ENCODE measurements around the gene GPR162.

Gene GPR162

GRCh38 chr12:6787309-6787708 lies 34.3 kb upstream of the GPR162 start:
- no peak for DNase-seq (ENCODE audit: low read depth in 2 of 2, low spot score in 1 of 2)

- no peak for DNase-seq (ENCODE audit: low read depth in 2 of 2, low spot score in 1 of 2)
Measured at GRCh38 chr12:6788972-6789924, 32.4 kb upstream of the GPR162 start, which contains the start of gene CD4. Gene CD4 (plus strand): TSS chr12:6789528. CDS start chr12:6800139, 10,611 bp downstream.

GRCh38 chr12:6790496-6791150 lies 31.0 kb upstream of the GPR162 start:
- no peak for DNase-seq (ENCODE audit: low read depth in 2 of 2, low spot score in 1 of 2)

GRCh38 chr12:6791931-6792520 lies 29.6 kb upstream of the GPR162 start:
- DNase-seq (ENCODE audit: low read depth in 2 of 2, low spot score in 1 of 2), result no peak

- no peak for DNase-seq (ENCODE audit: low read depth in 2 of 2, low spot score in 1 of 2)
Measured at GRCh38 chr12:6792522-6793201, 29.0 kb upstream of the GPR162 start.

- DNase-seq (ENCODE audit: low read depth in 2 of 2, low spot score in 1 of 2), result no peak
Measured at GRCh38 chr12:6795088-6795487, 26.5 kb upstream of the GPR162 start.

GRCh38 chr12:6796576-6796975 lies 25.0 kb upstream of the GPR162 start:
- DNase-seq (ENCODE audit: low read depth in 2 of 2, low spot score in 1 of 2), result no peak

- DNase-seq (ENCODE audit: low read depth in 2 of 2, low spot score in 1 of 2), result no peak
Measured at GRCh38 chr12:6799147-6799546, 22.5 kb upstream of the GPR162 start.

- DNase-seq (ENCODE audit: low read depth in 2 of 2, low spot score in 1 of 2), result no peak
Measured at GRCh38 chr12:6807170-6807569, 14.5 kb upstream of the GPR162 start.

GRCh38 chr12:6809056-6809455 lies 12.6 kb upstream of the GPR162 start:
- no peak for DNase-seq (ENCODE audit: low read depth in 2 of 2, low spot score in 1 of 2)

GRCh38 chr12:6810758-6811157 lies 10.9 kb upstream of the GPR162 start:
- DNase-seq (ENCODE audit: low read depth in 2 of 2, low spot score in 1 of 2), result no peak

GRCh38 chr12:6813363-6813762 lies 8.3 kb upstream of the GPR162 start:
- DNase-seq (ENCODE audit: low read depth in 2 of 2, low spot score in 1 of 2), result no peak

GRCh38 chr12:6816598-6816997 lies 5.0 kb upstream of the GPR162 start:
- no peak for DNase-seq (ENCODE audit: low read depth in 2 of 2, low spot score in 1 of 2)

GRCh38 chr12:6817098-6817497 lies 4.5 kb upstream of the GPR162 start:
- DNase-seq (ENCODE audit: low read depth in 2 of 2, low spot score in 1 of 2), result no peak

- no peak for DNase-seq (ENCODE audit: low read depth in 2 of 2, low spot score in 1 of 2)
Measured at GRCh38 chr12:6817662-6818157, 3.9 kb upstream of the GPR162 start.

GRCh38 chr12:6818222-6818621 lies 3.4 kb upstream of the GPR162 start:
- no peak for DNase-seq (ENCODE audit: low read depth in 2 of 2, low spot score in 1 of 2)

GRCh38 chr12:6818645-6819044 lies 3.0 kb upstream of the GPR162 start:
- DNase-seq (ENCODE audit: low read depth in 2 of 2, low spot score in 1 of 2), result no peak

GRCh38 chr12:6819106-6820030 lies 2.3 kb upstream of the GPR162 start:
- no peak for DNase-seq (ENCODE audit: low read depth in 2 of 2, low spot score in 1 of 2)

- DNase-seq (ENCODE audit: low read depth in 2 of 2, low spot score in 1 of 2), result no peak
Measured at GRCh38 chr12:6820166-6820565, 1.5 kb upstream of the GPR162 start.
